GM18505 (cell line): ENCODE measurements around the gene CD14.
"Not testable (repeated sequence)": the region's sequence is repeated elsewhere in the genome, so short reads cannot be mapped to it uniquely, and the experiment has no call there.

ENCODE experiments used
- ATAC-seq: cut with Tn5 transposase; IDR thresholded peaks from one replicate; pipeline ENCODE4 v1.9.1; 2021; ENCODE audit not compliant: unreplicated experiment
- POLR2A ChIP-seq: IDR thresholded peaks from 4 replicates; pipeline ENCODE4 v1.6.1; 2011; ENCODE audit warnings: borderline replicate concordance; ENCODE audit not compliant: insufficient read depth, insufficient read length; ENCODE audit errors: extremely low read depth

CD14 gene

DNA sequence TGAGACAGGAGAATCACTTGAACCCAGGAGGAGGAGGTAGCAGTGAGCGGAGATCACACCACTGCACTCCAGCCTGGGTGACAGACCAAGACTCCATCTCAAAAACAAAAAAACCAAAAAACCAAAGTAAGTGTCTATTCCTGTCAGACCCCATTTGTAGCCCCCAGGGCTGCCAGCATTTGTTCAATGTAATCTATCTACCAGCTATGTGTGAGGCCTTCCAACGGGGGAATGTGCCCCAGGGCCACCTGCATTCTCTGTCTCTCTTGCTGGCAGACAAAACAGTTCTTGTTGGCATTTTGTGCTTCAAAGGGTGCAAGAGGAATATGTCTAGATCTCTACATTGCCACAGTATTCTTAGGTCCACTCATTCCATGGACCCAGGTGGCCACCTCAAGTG is 34.1 kb downstream of the CD14 start:
- no peak for TF ChIP-seq POLR2A
- no peak for ATAC-seq

DNA sequence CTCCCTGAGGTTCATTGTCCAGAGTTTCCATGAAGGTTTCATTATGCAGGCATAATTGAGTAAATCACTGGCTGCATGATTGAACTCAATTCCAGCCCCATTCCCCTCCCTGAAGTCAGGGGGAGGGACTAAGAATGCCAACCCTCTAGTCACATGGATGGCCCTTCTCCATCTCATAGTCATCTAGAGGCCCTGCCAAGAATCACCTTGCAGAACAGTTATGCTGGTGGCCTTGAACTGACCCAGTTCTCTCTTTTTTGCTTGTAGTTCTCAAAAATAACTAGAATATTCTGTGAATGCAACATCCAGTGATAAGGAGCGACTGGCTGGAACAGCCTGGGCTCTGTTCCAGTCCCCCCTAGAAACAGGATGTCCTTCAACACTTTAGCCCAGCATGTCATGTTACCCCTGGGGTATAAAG is 36.6 kb downstream of the CD14 start:
- TF ChIP-seq POLR2A: no peak
- no peak for ATAC-seq

DNA sequence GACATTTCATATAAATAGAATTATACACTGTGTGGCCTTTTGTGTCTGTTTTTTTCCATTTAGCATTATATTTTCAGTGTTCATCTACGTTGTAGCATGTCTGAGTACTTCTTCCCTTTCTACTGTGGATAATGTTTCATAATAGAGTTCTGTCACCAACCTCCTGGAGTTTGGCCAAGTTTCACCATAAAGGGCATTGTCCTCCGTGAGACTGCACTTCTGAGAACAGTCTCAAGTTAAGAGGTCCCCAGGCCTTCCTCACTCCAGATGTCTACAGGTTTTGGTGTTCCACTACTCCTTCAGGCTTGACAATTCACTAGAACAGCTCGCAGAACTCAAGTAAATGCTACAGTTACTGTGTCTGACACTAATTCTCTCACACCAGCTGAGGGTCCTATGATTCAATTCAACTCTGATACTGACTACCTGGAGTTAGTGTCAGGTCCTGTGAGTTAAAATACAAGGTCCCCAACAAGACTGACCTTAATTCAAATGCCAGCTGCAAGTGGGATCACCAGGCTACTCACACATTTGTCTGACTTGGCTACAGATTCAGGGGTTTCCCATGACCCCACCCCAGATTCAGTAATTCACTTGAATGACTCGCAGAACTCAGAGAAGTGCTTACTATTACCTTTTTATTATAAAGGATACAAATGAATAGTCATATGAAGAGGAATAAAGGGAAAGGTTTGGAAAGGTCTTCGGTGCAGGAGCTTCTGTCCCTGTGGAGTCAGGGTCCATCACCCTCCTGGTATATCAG is 37.3 kb downstream of the CD14 start:
- ATAC-seq: no peak
- TF ChIP-seq POLR2A: no peak

DNA sequence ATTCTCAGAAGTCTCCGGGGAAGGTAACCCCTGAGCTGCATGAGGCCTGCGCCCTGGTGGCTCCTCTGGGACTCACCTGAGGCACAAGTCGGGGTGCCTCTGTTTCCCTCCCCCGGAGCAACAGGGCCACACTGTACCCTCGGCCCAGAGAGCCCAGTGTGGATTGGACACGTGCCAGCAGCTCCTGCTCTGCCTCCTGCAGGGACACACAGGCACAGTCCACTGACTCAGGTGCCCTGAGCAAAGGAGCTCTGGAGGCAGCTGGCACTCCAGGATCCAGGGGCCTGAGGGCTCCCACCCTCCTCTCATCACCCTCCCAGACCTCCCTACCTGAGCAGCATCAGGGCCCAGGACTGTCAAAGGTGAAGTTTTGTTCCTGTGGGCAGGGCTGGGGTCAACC is 38.8 kb downstream of the CD14 start:
- TF ChIP-seq POLR2A: no peak
- ATAC-seq: no peak

DNA sequence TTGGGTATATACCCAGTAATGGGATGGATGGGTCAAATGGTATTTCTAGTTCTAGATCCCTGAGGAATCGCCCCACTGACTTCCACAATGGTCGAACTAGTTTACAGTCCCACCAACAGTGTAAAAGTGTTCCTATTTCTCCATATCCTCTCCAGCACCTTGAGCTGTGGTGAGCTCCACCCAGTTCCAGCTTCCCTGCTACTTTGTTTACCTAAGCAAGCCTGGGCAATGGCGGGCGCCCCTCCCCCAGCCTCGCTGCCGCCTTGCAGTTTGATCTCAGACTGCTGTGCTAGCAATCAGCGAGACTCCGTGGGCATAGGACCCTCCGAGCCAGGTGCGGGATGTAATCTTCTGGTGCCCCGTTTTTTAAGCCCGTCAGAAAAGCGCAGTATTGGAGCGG is 39.9 kb downstream of the CD14 start:
- ATAC-seq: not testable (repeated sequence)

DNA sequence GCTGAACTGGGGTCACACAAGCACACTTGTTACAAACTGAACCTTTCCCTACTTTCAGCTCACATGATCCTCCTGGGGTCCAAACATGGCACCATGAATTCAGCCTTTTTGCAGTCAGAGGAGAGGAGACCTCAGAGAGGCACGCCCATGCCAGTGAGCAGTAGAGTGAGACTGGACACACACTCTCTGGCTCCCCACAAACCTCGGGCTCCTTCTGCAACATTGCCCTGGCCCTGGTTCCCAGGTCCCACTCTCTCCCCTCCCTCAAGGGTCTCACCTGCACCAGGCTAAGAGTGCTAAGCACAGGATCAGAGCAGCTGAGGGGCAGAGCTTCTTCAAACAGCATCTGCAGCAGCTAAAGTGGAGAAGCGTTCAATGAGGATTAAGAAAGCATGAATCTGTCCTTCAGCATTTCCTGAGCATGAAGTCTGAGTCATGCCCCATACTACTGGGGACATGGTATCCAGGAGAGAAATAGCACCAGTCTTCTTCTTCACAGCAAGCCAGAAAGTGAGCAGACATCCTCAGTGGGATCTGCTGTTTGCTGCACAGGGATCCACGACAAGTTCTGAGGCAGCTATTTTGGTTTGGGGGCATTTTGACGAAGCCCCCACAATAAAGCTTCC is 41.1 kb downstream of the CD14 start:
- no peak for TF ChIP-seq POLR2A
- ATAC-seq: no peak

DNA sequence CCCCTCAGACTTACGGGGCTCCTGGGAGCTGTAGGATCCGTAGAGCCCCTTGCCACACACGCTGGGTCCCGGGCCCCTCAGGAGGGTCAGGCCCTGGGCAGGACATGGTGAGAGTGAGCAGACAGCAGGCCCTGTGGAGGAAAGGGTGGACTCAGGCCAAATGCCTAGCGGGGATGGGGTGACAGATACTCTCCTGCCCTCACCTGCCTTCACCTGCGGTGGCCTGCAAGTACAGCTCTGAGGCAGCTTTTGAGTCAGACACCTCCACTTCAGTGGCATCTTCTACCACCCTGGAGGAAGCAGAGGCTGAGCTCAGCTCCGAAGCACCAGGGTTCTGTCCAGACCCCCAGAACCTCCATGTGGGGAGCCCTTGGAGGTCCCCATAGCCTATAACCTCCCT is 42.1 kb downstream of the CD14 start:
- ATAC-seq: no peak
- no peak for TF ChIP-seq POLR2A

DNA sequence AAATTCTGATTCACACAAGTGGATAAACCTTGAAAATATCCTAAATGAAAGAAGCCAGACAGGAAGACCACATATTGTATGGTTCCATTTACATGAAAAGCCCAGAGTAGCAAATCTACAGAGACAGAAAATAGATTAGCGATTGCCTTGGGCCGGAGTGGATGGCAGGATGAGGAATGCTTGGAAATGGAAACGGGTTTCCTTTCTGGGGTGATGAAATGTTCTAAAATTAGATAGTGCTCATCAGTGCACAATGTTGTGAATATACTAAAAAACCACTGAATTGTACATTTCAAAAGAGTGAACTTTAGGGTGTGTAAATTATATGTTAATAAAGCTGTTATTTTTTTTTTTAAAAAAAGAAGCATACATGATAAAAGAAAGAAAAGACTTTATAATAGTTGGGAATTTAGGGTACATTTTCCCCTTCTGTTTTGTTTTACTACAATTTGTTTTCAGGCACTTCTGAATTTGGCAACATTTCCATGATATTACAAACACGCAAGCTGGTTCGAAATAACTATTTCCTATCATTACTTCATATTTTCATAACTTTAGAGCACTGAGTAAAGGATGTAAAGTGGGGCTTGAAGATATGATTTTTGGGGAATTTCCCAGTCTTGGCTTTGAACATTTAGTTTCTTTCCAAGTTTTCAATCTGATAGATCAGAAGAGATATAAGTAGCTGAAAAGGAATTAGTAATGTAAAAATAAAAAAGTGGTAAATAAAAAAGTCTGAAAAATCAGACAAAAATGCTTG is 44.5 kb downstream of the CD14 start:
- TF ChIP-seq POLR2A: no peak
- ATAC-seq: no peak

DNA sequence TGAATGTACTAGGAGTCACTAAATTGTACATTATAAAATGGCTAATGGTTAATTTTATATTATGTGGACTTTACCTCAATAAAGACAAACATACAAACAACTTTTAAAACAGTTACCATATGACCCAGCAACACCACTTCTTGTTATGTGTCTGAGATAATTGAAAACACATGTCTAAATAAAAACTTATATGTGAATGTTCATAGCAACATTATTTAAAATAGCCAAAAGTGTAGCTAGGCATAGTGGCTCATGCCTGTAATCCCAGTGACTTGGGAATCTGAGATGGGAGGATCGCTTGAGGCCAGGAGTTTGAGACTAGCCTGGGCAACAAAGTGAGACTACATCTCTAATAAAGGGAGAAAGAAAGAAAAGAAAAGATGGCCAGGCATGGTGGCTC is 45.5 kb downstream of the CD14 start:
- no peak for ATAC-seq
- no peak for TF ChIP-seq POLR2A
